ENCODE data around the gene GHITM.

DNA sequence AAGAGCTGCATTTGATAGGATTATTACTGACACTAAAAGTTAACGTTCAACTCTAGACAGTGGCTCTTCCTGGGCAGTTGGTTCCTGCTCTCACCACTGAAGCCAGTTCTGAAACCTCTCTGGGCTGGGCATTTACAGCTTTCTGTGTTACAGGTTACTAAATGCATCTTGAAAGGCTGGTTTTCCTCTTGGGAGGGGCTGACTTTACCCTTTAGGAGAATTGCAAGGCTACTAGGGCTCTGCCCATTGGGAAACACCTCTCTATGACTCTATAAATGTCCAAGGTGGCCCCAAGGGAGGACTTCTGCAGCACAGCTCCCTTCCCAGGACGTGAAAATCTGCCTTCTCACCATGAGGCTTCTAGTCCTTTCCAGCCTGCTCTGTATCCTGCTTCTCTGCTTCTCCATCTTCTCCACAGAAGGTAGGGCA is 34.2 kb downstream of the GHITM start, which contains the start of gene GPR15LG:
- TF ChIP-seq CTCF (IDR thresholded peaks at IDR 0.05) (no peak), EP300 (IDR thresholded peaks at IDR 0.05) (no peak), POLR2A (IDR thresholded peaks at IDR 0.05; ENCODE audit: low read depth) (no peak), POLR2AphosphoS5 (IDR thresholded peaks at IDR 0.05) (no peak)

All from esophagus muscularis mucosa (tissue), 4 donors.